ENCODE data around the gene MRC1. TPM values are rescaled to one million over a fixed set of nuclear protein-coding genes. Genes with fewer than 3 reads are reported as not detected.

Gene MRC1
- total RNA-seq, 1 donor from 2014 or later = 4.5 TPM

DNA sequence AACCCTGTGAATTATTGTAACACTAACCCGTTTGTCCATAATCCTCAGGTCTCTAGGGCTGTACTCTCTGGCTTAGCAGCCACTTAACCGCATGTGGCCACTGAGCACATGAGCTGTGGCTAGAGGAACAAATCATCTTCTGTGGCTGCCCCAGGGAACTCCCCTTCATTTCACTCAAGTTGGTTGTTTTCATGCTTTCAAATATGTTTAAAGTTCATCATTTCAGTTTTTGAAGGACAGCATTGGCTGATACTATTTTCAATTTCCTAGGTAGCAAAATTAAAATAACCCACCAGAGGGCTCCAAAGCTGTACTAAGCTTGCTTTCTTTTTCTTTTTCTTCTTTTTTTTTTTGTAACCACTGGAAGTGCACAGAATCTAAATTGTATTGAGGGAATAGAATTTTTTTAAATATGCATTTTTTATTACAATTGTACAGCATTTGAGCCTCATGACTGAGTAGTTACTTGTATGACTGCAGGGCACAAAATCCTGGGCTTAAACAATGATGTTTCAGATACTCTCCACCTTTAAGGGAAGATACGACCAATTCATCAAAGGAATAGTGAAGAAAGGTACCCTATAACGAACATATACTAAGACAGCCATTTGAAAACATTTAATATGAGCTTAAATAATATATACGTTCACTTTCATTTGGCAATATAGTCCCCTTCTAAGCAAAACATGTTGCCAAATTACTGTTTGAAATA lies 38.6 kb downstream of the MRC1 start:
- no peak for DNase-seq

GRCh38 chr10:17848646-17849045 lies 39.5 kb downstream of the MRC1 start:
- no peak for DNase-seq

GRCh38 chr10:17850501-17850900 lies 41.4 kb downstream of the MRC1 start:
- DNase-seq = no peak

- no peak for DNase-seq
Measured at GRCh38 chr10:17851611-17852010, 42.5 kb downstream of the MRC1 start.

GRCh38 chr10:17854044-17854652 lies 45.0 kb downstream of the MRC1 start:
- DNase-seq = no peak

- DNase-seq = no peak
Measured at GRCh38 chr10:17857040-17857439, 47.9 kb downstream of the MRC1 start.

- DNase-seq = no peak
Measured at GRCh38 chr10:17859492-17860156, 50.5 kb downstream of the MRC1 start.

GRCh38 chr10:17861760-17862159 lies 52.6 kb downstream of the MRC1 start:
- no peak for DNase-seq

GRCh38 chr10:17865351-17865750 lies 56.2 kb downstream of the MRC1 start:
- no peak for DNase-seq

- no peak for DNase-seq
Measured at GRCh38 chr10:17866346-17866745, 57.2 kb downstream of the MRC1 start.

DNA sequence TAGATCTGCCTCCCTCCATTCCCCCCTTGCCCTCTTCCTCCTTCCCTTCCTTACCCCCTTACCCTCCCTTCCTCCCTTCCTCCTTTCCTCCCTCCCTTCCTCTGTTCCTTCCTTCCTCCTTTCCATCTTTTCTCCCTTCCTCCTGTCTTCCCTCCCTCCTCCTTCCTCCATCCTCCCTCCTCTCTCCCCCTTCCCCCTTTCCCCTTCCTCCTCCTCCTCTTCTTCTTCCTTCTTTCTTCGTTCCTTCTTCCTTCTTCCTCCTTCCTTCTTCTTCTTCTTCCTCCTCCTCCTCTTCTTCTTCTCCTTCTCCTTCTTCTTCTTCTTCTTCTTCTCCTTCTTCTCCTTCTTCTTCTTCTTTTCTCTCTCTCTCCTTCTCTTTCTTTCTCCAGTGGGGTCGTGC lies 57.9 kb downstream of the MRC1 start:
- DNase-seq = no peak

- no peak for DNase-seq
Measured at GRCh38 chr10:17871036-17871435, 61.9 kb downstream of the MRC1 start.

GRCh38 chr10:17872191-17873091 lies 63.3 kb downstream of the MRC1 start:
- no peak for DNase-seq

DNA sequence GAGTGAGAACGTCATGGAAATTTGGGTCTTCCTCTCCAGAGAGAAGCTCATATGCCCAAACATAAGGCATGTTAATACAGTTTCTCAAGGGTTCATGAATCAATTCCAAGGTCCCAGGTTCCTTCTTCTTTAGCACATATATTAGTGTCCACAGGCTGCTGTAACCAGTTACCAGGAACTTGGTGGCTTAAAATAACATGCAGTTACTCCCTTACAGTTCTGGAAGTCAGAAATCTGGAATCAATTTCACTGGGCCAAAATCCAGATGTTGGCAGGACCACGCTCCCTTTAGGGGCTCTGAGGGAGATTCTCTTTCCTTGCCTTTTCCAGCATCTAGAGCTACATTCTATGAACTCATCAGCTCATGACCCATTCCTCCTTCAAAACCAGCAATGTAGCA lies 64.8 kb downstream of the MRC1 start:
- DNase-seq = no peak

- no peak for DNase-seq
Measured at GRCh38 chr10:17877121-17877520, 68.0 kb downstream of the MRC1 start.

DNA sequence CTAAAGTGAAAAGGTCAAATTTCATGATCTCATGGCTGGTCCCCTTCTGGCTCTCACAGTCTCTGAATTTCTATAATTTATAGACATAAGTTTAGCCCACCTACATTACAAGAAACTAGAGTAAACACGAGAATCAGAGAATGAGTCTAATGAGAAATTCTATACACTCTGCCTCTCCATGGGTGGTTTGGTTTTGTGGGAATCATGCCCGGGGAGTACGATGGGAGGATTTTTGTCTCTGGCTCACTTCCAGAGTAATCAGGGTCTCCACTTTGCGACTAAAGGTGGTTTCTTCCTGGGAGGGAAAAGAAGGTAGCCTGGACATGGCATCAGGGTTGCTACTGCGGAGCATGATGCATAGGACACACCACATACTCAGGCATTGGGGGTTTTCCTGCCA lies 69.7 kb downstream of the MRC1 start:
- no peak for DNase-seq

GRCh38 chr10:17880601-17881000 lies 71.5 kb downstream of the MRC1 start:
- DNase-seq = no peak

DNA sequence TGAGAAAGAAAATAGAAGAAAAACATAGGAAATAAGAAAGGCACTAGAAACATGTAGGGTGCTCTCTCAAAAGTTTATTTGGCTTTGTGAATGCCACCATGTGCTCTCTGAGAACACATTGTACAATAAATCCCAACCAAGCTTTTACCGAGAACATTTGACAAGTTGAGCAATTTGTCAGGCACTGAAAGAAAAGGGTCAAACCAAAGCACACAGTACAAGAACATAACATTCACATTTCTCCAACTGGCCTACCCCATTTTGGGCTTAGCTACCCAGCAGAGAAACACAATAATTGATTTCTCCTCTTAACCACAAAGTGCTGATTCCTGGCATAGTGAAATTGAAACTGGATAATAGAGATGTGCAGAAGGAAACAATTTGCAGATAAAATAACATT lies 73.4 kb downstream of the MRC1 start:
- no peak for DNase-seq

DNA sequence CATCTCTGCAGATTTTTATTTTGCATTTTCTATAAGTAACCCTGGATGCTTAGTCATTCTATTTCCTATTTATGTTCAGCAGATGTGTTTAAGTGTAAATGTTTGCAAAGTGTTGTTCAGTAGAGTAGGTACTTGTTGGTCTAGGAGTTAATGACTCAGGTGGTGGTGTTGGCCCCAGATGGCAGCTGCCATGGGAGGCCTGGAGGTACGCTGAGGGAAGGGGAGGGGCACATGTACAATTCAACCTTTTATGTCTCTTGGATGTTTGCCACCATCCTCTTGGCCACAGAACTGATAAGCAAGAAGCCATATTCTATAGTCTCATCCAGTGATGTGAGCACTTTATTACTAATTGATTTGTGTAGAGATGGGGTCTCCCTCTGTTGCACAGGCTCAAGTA lies 74.5 kb downstream of the MRC1 start:
- DNase-seq = no peak

GRCh38 chr10:17888189-17888588 lies 79.0 kb downstream of the MRC1 start:
- DNase-seq = no peak

GRCh38 chr10:17891435-17891834 lies 82.3 kb downstream of the MRC1 start:
- no peak for DNase-seq

DNA sequence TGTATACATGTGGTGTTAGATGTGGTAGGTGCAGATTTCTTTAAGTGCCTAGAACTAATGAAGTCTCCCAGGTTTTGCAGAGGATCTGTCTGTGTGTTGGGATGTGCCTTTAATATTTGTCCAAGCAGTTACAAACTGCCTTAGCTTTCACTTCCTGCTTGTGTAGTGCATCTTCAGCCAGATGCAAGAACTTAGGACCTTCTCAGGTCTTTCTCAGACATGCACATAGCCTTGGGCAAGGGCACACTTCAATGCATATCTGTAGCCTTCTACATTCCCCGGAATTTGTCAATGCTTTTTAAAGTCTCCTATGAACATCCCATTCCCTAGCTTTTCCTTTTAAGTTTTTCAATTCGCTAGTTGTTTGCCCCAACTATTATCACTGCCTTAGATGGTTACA lies 95.4 kb downstream of the MRC1 start:
- no peak for DNase-seq

- no peak for DNase-seq
Measured at GRCh38 chr10:17905491-17905890, 96.3 kb downstream of the MRC1 start.
